ENCODE measurements around the gene BMAL1. TPM values are rescaled to one million over a fixed set of nuclear protein-coding genes. Genes with fewer than 3 reads are reported as not detected.

BMAL1 gene
- total and polyA plus RNA-seq, 8 donors: 7.1 to 132 (median 16.4) TPM

DNA sequence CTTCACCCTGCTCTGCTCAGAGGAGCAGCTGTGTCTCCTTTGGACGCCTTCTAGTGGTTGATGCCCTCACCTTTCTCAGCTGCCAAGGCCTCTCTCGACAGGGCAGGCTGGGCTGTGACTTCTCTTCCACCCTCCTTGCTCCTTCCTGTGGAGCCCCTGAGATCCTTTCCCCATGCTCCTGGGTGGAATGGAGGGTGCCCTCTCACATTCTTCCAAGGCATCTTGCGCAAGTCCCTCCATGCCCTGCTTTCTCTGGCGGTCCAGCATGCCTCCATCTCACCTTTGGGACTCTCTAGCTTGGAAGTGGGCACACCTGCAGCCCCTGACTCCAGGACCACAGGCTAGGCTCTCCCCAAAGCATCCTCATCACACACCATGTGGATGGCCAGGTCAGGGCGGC is 68.9 kb downstream of the BMAL1 start:
- intact Hi-C loops (cut with DNase I; ENCODE audit: low total_unique reads): loop anchor here (10.0 kb wide), 1 partner anchor 62 kb away; no protein-coding TSS in a partner anchor
- H3K4me3 ChIP-seq: no peak overlapping the region
- H3K36me3 ChIP-seq: peaks cover 0 to 24% (median 18%) of the 10 kb centered on the region in 4 donors
- 84 to 94% (median 91%) methylated on average over 5 of the region's 5 CpGs for WGBS, 5 donors
- H3K27me3 ChIP-seq: no peaks in the 10 kb centered on the region
- no peak for DNase-seq
- no peaks in the 10 kb centered on the region for H3K9me3 ChIP-seq
- H3K4me1 ChIP-seq: peaks cover 4 to 22% (median 10%) of the 10 kb centered on the region in 4 donors
- no peak for TF ChIP-seq POLR2AphosphoS5 (IDR thresholded peaks at IDR 0.05)
- TF ChIP-seq POLR2A (IDR thresholded peaks at IDR 0.05): no peak
- TF ChIP-seq, protein P1, sequence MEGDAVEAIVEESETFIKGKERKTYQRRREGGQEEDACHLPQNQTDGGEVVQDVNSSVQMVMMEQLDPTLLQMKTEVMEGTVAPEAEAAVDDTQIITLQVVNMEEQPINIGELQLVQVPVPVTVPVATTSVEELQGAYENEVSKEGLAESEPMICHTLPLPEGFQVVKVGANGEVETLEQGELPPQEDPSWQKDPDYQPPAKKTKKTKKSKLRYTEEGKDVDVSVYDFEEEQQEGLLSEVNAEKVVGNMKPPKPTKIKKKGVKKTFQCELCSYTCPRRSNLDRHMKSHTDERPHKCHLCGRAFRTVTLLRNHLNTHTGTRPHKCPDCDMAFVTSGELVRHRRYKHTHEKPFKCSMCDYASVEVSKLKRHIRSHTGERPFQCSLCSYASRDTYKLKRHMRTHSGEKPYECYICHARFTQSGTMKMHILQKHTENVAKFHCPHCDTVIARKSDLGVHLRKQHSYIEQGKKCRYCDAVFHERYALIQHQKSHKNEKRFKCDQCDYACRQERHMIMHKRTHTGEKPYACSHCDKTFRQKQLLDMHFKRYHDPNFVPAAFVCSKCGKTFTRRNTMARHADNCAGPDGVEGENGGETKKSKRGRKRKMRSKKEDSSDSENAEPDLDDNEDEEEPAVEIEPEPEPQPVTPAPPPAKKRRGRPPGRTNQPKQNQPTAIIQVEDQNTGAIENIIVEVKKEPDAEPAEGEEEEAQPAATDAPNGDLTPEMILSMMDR (IDR thresholded peaks at IDR 0.05): no peak
- no peak for TF ChIP-seq EP300 (IDR thresholded peaks at IDR 0.05)
- no peak overlapping the region for H3K27ac ChIP-seq

DNA sequence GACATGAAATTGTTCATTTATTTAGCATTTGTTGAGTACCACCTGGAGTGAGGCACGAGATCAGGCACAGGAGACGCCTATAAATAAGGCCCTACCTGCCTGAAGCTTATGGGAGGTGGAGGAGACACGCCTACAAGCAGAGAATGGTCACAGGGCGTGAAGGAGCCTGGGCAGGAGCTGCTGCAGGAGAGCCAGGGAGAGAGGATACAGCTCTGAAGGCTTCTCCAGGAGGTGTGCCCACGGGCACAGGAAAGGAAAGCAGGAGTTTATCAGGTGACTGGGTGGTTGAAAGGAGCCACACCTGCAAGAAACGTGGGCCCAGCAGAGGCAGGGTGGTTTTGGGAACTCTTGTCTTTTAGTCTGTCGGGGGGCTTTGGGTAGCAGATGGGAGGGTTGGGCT is 70.3 kb downstream of the BMAL1 start:
- TF ChIP-seq, protein P1 (IDR thresholded peaks at IDR 0.05): no peak
- no peak for TF ChIP-seq POLR2AphosphoS5 (IDR thresholded peaks at IDR 0.05)
- Histone ChIP-seq H3K27me3 (no peaks in the 10 kb centered on the region), H3K27ac (no peak overlapping the region), H3K36me3 (peaks cover 0 to 32% (median 26%) of the 10 kb centered on the region in 4 donors), H3K4me3 (no peak overlapping the region), H3K4me1 (peaks cover 4 to 22% (median 10%) of the 10 kb centered on the region in 4 donors), H3K9me3 (no peaks in the 10 kb centered on the region)
- 57 to 73% (median 65%) methylated on average over 7 of the region's 7 CpGs for WGBS, 5 donors
- intact Hi-C loops (cut with DNase I; ENCODE audit: low total_unique reads): loop anchor here (10.0 kb wide), 1 partner anchor 63 kb away; no protein-coding TSS in a partner anchor
- no peak for DNase-seq

DNA sequence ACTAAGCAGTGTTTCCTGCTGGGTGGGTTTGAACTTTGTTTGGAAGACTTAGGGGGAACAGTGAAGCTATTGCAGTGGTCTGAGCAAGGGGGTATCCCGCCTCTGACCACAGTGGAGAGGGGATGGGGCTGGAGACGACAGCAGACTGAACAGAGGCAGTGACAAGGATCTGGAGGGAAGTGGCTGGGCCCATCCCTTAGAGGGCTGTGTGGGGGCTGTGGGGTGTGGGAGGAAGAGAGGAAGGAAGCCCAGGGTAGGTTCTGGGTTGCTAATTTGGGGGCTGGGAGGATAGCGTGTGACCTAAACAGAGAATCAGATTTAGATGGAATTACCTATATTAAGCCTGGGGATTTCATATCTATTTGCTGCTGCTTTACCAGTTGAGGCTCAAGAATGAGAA is 70.7 kb downstream of the BMAL1 start:
- no peak for TF ChIP-seq POLR2AphosphoS5 (IDR thresholded peaks at IDR 0.05)
- TF ChIP-seq, protein P1 (IDR thresholded peaks at IDR 0.05): no peak
- TF ChIP-seq POLR2A (IDR thresholded peaks at IDR 0.05): no peak
- DNase-seq: no peak
- H3K27me3 ChIP-seq: no peaks in the 10 kb centered on the region
- 70 to 83% (median 79%) methylated on average over 3 of the region's 3 CpGs for WGBS, 5 donors
- H3K27ac ChIP-seq: no peak overlapping the region
- H3K4me1 ChIP-seq: peaks cover 4 to 22% (median 10%) of the 10 kb centered on the region in 4 donors
- H3K36me3 ChIP-seq: peaks cover 0 to 34% (median 29%) of the 10 kb centered on the region in 4 donors
- no peak overlapping the region for H3K4me3 ChIP-seq
- intact Hi-C loops (cut with DNase I; ENCODE audit: low total_unique reads): loop anchor here (10.0 kb wide), 1 partner anchor 64 kb away; no protein-coding TSS in a partner anchor
- H3K9me3 ChIP-seq: no peaks in the 10 kb centered on the region

DNA sequence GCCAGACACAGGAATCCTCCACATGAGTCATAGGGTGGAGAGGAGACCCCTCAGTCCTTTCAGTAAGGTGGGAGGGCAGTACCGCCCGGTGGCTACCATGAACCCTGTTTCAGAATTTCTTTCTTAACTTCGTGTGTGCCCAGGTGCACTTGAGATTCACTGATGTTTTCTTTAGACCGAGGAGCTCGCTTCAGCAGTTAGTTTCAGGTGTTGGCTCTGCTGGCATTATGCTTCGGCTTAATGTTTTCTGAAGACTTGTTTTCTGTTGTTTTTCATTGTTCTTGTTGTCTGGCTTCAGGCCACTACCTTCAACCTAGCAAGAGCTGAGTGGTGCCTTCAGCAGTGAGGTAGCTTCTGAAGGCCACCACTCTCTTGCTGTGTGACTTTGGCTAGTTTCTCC is 71.5 kb downstream of the BMAL1 start:
- 88 to 96% (median 89%) methylated on average over 6 of the region's 6 CpGs for WGBS, 5 donors
- intact Hi-C loops (cut with DNase I; ENCODE audit: low total_unique reads): loop anchor here (10.0 kb wide), 1 partner anchor 64 kb away; no protein-coding TSS in a partner anchor
- Histone ChIP-seq H3K4me3 (no peak overlapping the region), H3K4me1 (peaks cover 4 to 19% (median 10%) of the 10 kb centered on the region in 4 donors), H3K27ac (no peak overlapping the region), H3K9me3 (no peaks in the 10 kb centered on the region), H3K36me3 (peaks cover 0 to 36% (median 35%) of the 10 kb centered on the region in 4 donors), H3K27me3 (no peaks in the 10 kb centered on the region)
- TF ChIP-seq POLR2A (IDR thresholded peaks at IDR 0.05): no peak
- TF ChIP-seq POLR2AphosphoS5 (IDR thresholded peaks at IDR 0.05): no peak
- no peak for TF ChIP-seq EP300 (IDR thresholded peaks at IDR 0.05)
- TF ChIP-seq, protein P1 (IDR thresholded peaks at IDR 0.05): no peak
- no peak for DNase-seq

Measured in stomach (tissue), 9 donors.